ENCODE measurements around the gene POU6F2. TPM values are rescaled to one million over a fixed set of nuclear protein-coding genes. Genes with fewer than 3 reads are reported as not detected.

The POU6F2 gene
- total and polyA plus RNA-seq, 2 of the 4 experiments (the other 2 are of a cell fraction), result not detected

GRCh38 chr7:39458061-39458745 lies 480.5 kb downstream of the POU6F2 start:
- 40% methylated on average over 3 of the region's 15 CpGs; no CpG with 5 or more reads in 1 of the 2 experiments for WGBS, 2 experiments (ENCODE audit: extremely low coverage in 2 of 2, insufficient read length in 1 of 2)
- dilution Hi-C loops (cut with HindIII; ENCODE audit: low sequenced_read_pairs, unreplicated experiment) (no loop called here), intact Hi-C loops (cut with micrococcal nuclease) (no loop called here), in situ Hi-C loops (cut with MboI; ENCODE audit: low sequenced_read_pairs) (loop anchor here (25.0 kb wide), 2 partner anchors 521 to 671 kb away; no protein-coding TSS in a partner anchor)
- ATAC-seq (ENCODE audit: low read depth), result peak; percentile 53; the same call in 1 of the 2 replicates
- TF ChIP-seq POLR2A (IDR thresholded peaks at IDR 0.05; ENCODE audit: low read depth, low read length), result no peak
- no peak for TF ChIP-seq CHD1 (IDR thresholded peaks at IDR 0.05; ENCODE audit: low read depth, low read length)
- no peak for TF ChIP-seq ELK1 (IDR thresholded peaks at IDR 0.05; ENCODE audit: borderline replicate concordance, low read depth, low read length)
- TF ChIP-seq MAZ (IDR thresholded peaks at IDR 0.05; ENCODE audit: borderline replicate concordance, low read depth, low read length), result no peak
- Histone ChIP-seq H3K9me1 (ENCODE audit: insufficient read depth, low read length) (no peaks in the 10 kb centered on the region), H3K36me3 (ENCODE audit: control insufficient read depth, insufficient read depth, low read length) (no peaks in the 10 kb centered on the region), H2BK5ac (ENCODE audit: low read depth, low read length, poor library complexity, severe bottlenecking) (no peak overlapping the region), H3K9me3 (ENCODE audit: control insufficient read depth, insufficient read depth, low read length) (no peaks in the 10 kb centered on the region), H2BK20ac (ENCODE audit: low read depth, low read length) (no peak overlapping the region), H2AFZ (replicated peaks; ENCODE audit: low read length, poor library complexity) (peak overlapping the region; percentile 75), H2BK120ac (ENCODE audit: low read depth, low read length) (no peak overlapping the region), H3K14ac (replicated peaks; ENCODE audit: low read depth, low read length) (no peak overlapping the region), H3K4me1 (ENCODE audit: control insufficient read depth, insufficient read depth, low read length) (no peaks in the 10 kb centered on the region), H3K4ac (ENCODE audit: low read depth, low read length) (no peak overlapping the region), H4K91ac (ENCODE audit: insufficient read depth, low read depth, low read length) (no peak overlapping the region), H4K8ac (ENCODE audit: low read depth in 2 of 2, low read length in 2 of 2) (peak overlapping the region in 1 of 2 experiments; percentile 54; a peak in 1 of 4 replicates), H3K4me3 (ENCODE audit: insufficient read depth, low read depth, low read length) (no peak overlapping the region), H3K27me3 (ENCODE audit: control insufficient read depth, insufficient read depth, low read length) (peaks cover 5% of the 10 kb centered on the region), H3K18ac (ENCODE audit: low read depth, low read length) (no peak overlapping the region), H2AK9ac (replicated peaks; ENCODE audit: low read depth, low read length, poor library complexity) (no peak overlapping the region), H4K5ac (ENCODE audit: low read depth, low read length) (no peak overlapping the region), H3K79me1 (ENCODE audit: low read depth in 1 of 2, low read length in 2 of 2) (no peaks in the 10 kb centered on the region), H2AK5ac (ENCODE audit: low read depth, low read length) (no peak overlapping the region), H3K9ac (ENCODE audit: low read depth, low read length) (no peak overlapping the region; the same call in 1 of the 2 replicates), H3K56ac (ENCODE audit: extremely low read depth, insufficient read depth, low read length) (no peak overlapping the region), H2BK15ac (ENCODE audit: low read depth, low read length) (no peak overlapping the region), H3K4me2 (ENCODE audit: low read depth, low read length) (peak overlapping the region; percentile 17; the same call in 1 of the 2 replicates), H3K27ac (ENCODE audit: insufficient read depth, low read length) (no peak overlapping the region), H4K20me1 (ENCODE audit: insufficient read depth, low read length) (no peaks in the 10 kb centered on the region), H3K23ac (ENCODE audit: low read depth, low read length) (no peak overlapping the region; the same call in 1 of the 2 replicates)
- POLR2A ChIA-PET (ENCODE audit: unreplicated experiment), result interaction anchor here (0.6 kb wide), 1 partner anchor 11 kb away, joined by 3 read pairs; no protein-coding TSS in a partner anchor
- no peak for DNase-seq
- CTCF ChIA-PET, result interaction anchor here (0.6 kb wide), 1 partner anchor 28 kb away, joined by 3 read pairs; no protein-coding TSS in a partner anchor
- BruUV-seq (replicated peaks), result no TSS peak

Measured in IMR-90 (cell line).